ENCODE measurements around the gene CDCA3.

CDCA3 gene

DNA sequence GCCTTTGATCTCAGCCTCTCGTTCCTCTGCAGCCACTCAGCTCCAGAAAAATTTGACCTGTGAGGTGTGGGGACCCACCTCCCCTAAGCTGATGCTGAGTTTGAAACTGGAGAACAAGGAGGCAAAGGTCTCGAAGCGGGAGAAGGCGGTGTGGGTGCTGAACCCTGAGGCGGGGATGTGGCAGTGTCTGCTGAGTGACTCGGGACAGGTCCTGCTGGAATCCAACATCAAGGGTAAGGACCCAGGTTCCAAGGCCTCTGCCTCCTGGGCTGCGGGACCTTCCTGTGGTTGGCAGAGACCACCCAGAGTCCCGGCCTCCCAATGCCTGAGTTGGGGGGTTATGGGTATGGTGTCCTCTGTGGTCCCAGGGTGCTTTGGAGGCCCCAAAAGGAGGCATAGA is 34.0 kb downstream of the CDCA3 start:
- no peak overlapping the region for H3K27ac ChIP-seq (replicated peaks)
- H3K27me3 ChIP-seq (ENCODE audit: insufficient read depth, poor library complexity, severe bottlenecking), result peaks cover 4% of the 10 kb centered on the region
- TF ChIP-seq, protein P1, sequence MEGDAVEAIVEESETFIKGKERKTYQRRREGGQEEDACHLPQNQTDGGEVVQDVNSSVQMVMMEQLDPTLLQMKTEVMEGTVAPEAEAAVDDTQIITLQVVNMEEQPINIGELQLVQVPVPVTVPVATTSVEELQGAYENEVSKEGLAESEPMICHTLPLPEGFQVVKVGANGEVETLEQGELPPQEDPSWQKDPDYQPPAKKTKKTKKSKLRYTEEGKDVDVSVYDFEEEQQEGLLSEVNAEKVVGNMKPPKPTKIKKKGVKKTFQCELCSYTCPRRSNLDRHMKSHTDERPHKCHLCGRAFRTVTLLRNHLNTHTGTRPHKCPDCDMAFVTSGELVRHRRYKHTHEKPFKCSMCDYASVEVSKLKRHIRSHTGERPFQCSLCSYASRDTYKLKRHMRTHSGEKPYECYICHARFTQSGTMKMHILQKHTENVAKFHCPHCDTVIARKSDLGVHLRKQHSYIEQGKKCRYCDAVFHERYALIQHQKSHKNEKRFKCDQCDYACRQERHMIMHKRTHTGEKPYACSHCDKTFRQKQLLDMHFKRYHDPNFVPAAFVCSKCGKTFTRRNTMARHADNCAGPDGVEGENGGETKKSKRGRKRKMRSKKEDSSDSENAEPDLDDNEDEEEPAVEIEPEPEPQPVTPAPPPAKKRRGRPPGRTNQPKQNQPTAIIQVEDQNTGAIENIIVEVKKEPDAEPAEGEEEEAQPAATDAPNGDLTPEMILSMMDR (IDR thresholded peaks at IDR 0.05; ENCODE audit: insufficient read depth, low read length), result no peak
- TF ChIP-seq GABPA (IDR thresholded peaks at IDR 0.05; ENCODE audit: low read depth) (no peak), POLR2AphosphoS5 (IDR thresholded peaks at IDR 0.05; ENCODE audit: low read depth) (no peak), SPI1 (IDR thresholded peaks at IDR 0.05; ENCODE audit: borderline replicate concordance, low read depth) (no peak)
- TF ChIP-seq, protein P2, sequence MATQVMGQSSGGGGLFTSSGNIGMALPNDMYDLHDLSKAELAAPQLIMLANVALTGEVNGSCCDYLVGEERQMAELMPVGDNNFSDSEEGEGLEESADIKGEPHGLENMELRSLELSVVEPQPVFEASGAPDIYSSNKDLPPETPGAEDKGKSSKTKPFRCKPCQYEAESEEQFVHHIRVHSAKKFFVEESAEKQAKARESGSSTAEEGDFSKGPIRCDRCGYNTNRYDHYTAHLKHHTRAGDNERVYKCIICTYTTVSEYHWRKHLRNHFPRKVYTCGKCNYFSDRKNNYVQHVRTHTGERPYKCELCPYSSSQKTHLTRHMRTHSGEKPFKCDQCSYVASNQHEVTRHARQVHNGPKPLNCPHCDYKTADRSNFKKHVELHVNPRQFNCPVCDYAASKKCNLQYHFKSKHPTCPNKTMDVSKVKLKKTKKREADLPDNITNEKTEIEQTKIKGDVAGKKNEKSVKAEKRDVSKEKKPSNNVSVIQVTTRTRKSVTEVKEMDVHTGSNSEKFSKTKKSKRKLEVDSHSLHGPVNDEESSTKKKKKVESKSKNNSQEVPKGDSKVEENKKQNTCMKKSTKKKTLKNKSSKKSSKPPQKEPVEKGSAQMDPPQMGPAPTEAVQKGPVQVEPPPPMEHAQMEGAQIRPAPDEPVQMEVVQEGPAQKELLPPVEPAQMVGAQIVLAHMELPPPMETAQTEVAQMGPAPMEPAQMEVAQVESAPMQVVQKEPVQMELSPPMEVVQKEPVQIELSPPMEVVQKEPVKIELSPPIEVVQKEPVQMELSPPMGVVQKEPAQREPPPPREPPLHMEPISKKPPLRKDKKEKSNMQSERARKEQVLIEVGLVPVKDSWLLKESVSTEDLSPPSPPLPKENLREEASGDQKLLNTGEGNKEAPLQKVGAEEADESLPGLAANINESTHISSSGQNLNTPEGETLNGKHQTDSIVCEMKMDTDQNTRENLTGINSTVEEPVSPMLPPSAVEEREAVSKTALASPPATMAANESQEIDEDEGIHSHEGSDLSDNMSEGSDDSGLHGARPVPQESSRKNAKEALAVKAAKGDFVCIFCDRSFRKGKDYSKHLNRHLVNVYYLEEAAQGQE (IDR thresholded peaks at IDR 0.05; ENCODE audit: insufficient replicate concordance, low read depth), result no peak
- DNase-seq (ENCODE audit: low read depth in 1 of 2, low spot score in 1 of 2), result no peak
- H3K4me3 ChIP-seq (replicated peaks; ENCODE audit: insufficient read depth, low read length), result no peak overlapping the region

DNA sequence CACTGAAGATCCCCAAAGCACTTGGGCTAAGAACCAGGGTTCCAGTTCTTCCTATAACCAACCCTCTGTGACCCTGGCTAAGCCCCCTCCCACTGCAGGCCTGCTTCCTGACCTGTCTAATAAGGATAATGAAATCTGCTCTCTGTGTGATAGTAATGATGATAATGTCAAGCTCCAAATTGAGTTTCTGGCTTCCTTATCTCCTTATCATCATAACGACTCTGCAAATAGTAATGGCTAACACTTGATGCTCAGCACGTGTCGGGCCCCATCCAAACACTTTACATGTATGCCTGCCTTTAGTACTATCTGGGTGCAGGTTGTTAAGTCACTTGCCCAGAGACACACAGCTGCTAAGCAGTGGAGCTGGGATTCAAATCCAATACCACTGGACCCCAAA is 34.5 kb downstream of the CDCA3 start:
- Histone ChIP-seq H3K4me3 (replicated peaks; ENCODE audit: insufficient read depth, low read length) (no peak overlapping the region), H3K27me3 (ENCODE audit: insufficient read depth, poor library complexity, severe bottlenecking) (no peaks in the 10 kb centered on the region), H3K27ac (replicated peaks) (no peak overlapping the region)
- no peak for DNase-seq (ENCODE audit: low read depth in 1 of 2, low spot score in 1 of 2)
- TF ChIP-seq POLR2AphosphoS5 (IDR thresholded peaks at IDR 0.05; ENCODE audit: low read depth) (no peak), SPI1 (IDR thresholded peaks at IDR 0.05; ENCODE audit: borderline replicate concordance, low read depth) (no peak), GABPA (IDR thresholded peaks at IDR 0.05; ENCODE audit: low read depth) (no peak)
- TF ChIP-seq, protein P2 (IDR thresholded peaks at IDR 0.05; ENCODE audit: insufficient replicate concordance, low read depth), result no peak
- TF ChIP-seq, protein P1 (IDR thresholded peaks at IDR 0.05; ENCODE audit: insufficient read depth, low read length), result no peak

DNA sequence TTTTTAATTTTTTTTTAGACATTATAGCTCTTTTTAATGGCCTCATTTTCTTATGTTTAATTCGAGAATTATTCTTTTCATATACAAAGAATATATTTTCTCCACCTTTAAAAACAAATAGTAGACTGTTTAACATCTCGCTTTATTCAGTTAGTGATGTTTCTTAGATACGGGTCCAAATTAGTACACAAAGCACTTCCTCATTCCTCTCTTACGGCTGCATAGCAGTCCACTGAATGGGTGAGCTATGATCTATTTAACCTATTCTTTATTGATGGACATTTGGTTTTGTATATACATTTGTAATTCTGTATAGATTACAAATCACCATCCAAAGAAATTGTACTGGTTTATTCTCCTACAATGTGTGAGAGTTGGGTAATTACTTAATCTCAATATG is 37.7 kb downstream of the CDCA3 start:
- Histone ChIP-seq H3K27ac (replicated peaks) (no peak overlapping the region), H3K27me3 (ENCODE audit: insufficient read depth, poor library complexity, severe bottlenecking) (no peaks in the 10 kb centered on the region), H3K4me3 (replicated peaks; ENCODE audit: insufficient read depth, low read length) (no peak overlapping the region)
- no peak for TF ChIP-seq GABPA (IDR thresholded peaks at IDR 0.05; ENCODE audit: low read depth)
- peak; percentile 77 for TF ChIP-seq SPI1 (IDR thresholded peaks at IDR 0.05; ENCODE audit: borderline replicate concordance, low read depth)
- no peak for DNase-seq (ENCODE audit: low read depth in 1 of 2, low spot score in 1 of 2)

DNA sequence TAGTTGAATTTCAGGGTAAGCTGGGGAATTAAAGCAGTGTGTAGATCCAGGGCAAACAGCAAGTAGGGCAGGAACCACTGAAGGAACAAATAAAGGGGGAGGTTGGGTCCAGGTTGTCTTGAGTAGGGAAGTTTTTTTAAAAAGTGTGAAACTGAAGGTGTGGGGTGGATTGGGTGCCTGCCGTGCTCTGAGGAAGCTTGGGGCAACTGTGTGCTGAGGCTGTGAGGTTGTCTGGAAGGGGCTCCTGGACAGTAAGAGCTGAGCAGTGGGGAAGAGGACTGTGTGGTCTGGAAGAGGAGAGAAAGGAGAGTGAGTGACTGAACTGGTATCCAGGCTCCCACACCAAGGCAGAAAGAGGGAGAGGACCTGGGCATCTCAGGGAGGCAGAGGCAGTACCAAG is 40.3 kb downstream of the CDCA3 start:
- TF ChIP-seq POLR2AphosphoS5 (IDR thresholded peaks at IDR 0.05; ENCODE audit: low read depth) (no peak), GABPA (IDR thresholded peaks at IDR 0.05; ENCODE audit: low read depth) (no peak), SPI1 (IDR thresholded peaks at IDR 0.05; ENCODE audit: borderline replicate concordance, low read depth) (no peak)
- TF ChIP-seq, protein P2 (IDR thresholded peaks at IDR 0.05; ENCODE audit: insufficient replicate concordance, low read depth), result no peak
- TF ChIP-seq, protein P1 (IDR thresholded peaks at IDR 0.05; ENCODE audit: insufficient read depth, low read length), result no peak
- Histone ChIP-seq H3K4me3 (replicated peaks; ENCODE audit: insufficient read depth, low read length) (no peak overlapping the region), H3K27ac (replicated peaks) (no peak overlapping the region), H3K27me3 (ENCODE audit: insufficient read depth, poor library complexity, severe bottlenecking) (no peaks in the 10 kb centered on the region)
- DNase-seq (ENCODE audit: low read depth in 1 of 2, low spot score in 1 of 2), result no peak

Data from HL-60 (cell line).